Hepatic stellate cell (primary cell): ENCODE measurements around the gene CHIC2.
"Not testable (repeated sequence)": the region's sequence is repeated elsewhere in the genome, so short reads cannot be mapped to it uniquely, and the experiment has no call there.

Source experiments
- DNase-seq: peaks from one replicate; pipeline ENCODE4 v3.0.0; 2011; ENCODE audit warnings: low spot score

The CHIC2 gene

GRCh38 chr4:54064317-54065111 lies at the start of gene CHIC2:
TSS of gene CHIC2 (minus strand) at chr4:54064605. CDS start at chr4:54064300, 305 bp downstream.
- peak; percentile 86 for DNase-seq

DNA sequence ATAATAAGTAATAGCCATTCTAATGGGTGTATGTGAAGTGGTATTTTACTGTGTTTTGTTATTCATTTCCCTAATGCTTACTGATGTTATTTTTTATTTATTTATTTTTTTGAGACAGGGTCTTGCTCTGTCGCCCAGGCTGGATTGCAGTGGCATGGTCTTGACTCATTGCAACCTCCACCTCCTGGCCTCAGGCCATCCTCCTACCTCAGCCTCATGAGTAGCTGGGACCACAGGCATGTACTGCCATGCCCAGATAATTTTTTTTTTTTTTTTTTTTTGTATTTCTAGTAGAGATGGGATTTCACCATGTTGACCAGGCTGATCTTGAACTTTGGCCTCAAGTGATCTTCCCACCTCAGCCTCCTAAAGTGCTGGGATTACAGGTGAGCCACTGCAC lies 48.8 kb upstream of the CHIC2 start:
- DNase-seq: not testable (repeated sequence)

DNA sequence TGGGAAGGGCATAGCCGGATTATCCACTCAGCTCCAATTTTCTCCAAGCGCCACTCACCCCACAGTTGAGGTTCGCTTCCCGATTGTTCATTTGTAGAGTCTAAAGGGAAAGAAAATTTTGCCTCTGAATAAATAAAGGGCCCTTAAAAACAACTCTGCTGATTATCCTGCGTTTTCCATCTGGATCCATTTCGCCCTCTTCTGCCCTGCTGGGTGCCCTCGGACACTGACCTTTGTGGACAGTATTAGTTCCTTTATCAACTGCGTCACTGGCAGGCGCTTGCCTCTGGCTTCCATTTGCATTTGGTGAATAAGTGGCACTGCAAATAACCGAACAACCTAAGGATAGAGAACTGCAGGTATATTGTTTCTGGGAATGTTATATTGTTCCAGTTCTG lies 45.6 kb upstream of the CHIC2 start:
- DNase-seq: no peak

- no peak for DNase-seq
Measured at GRCh38 chr4:54109241-54110018, 45.0 kb upstream of the CHIC2 start.

DNA sequence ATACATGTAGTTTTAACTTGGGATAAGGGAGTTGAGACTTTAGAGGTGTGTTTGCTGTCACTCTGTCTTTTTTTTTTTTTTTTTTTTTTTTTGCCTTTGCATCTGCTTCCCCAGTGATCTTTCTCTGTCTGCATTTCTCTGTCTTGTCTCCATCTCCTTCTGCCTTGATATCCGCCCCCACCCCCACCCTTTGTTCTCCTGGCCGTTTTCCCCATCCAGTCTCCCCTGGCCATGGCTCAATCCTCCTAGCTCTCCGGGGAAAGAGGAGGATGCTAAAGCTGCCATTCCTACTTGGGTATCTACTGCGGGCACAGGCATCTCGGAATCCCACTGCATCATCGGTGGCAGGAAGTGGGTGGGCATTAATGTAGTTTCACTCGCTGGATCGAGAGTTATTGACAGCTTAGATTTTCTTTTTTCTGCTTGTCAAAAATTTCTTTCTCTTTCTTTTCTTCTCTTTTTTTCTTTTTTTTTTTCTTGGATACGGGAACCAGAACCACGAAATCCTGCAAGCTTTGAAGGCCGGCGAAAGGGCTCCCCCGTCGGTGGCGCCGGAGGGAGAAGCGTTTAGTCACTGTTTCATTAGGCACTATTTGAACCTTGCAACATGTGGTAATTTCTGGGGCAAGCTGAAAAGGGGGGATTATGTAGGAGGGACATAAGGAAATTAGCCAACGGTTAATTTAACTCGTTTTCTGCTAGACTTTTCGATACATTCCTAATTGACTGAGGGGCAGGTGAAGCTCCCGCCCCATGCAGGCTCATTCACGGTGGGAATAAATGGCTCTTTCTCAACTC lies 43.7 kb upstream of the CHIC2 start:
- no peak for DNase-seq

GRCh38 chr4:54104907-54105306 lies 40.5 kb upstream of the CHIC2 start:
- no peak for DNase-seq

- no peak for DNase-seq
Measured at GRCh38 chr4:54103190-54103574, 38.8 kb upstream of the CHIC2 start.

DNA sequence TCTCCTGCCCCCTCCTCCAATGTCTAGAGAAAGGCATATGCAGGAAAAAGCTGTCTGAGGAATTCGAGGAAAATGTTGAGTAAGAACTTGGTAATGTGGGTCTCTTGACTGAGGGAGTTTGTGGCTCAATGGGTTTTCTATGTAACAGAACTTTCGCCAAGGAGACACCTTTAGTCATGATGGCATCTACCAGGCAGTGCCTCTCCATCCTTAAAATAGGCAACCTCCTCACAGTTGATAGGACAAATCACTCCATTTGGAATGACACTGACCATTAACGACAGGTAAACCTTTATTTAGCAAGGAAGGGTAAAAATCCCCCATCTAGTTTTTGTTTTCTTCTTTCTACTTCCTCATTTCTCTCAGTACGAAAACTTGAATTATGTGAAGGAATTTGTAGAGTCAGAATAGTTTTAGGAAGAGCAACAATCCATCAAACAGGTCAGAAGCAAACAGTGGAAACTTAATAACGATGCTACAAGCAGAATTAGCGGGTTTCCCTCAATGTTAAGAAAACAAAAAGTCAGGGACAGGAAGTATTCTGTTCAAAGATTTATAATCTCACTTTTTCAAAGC lies 38.2 kb upstream of the CHIC2 start:
- no peak for DNase-seq

DNA sequence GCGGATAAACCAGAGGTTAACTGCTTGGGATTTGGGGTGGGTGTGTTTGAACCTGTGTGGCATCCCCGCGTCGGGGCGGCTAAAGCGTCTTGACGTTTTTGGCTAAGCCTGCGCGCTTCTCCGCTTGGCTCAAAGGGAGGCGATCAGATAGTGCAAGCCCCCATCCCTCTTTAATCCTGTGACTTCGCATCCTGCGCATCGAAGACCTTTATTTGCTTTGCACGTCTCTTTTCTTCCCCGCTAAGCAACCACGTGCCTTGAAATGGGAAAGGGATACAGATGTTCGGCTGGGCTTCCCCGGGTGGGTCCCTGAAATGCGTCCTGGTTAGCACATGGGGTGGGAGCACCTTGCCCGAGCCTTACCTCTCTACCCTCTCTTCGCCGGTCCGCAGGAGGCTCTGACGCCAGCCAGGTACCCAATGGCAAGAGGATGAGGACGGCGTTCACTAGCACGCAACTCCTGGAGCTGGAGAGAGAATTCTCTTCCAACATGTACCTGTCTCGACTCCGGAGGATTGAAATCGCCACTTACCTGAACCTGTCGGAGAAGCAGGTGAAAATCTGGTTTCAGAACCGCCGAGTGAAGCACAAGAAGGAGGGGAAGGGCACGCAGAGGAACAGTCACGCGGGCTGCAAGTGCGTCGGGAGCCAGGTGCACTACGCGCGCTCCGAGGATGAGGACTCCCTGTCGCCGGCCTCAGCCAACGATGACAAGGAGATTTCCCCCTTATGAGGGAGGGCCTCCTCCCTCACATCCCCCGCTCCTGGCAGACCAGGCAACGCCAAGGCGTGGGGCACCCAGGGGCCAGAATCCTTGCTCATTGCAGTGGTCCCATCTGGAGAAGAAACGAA lies 37.0 kb upstream of the CHIC2 start:
- DNase-seq: no peak

GRCh38 chr4:54100595-54101189 lies 36.3 kb upstream of the CHIC2 start:
- peak; percentile 42 for DNase-seq

GRCh38 chr4:54099748-54100574 lies 35.6 kb upstream of the CHIC2 start, which contains the start of gene GSX2:
TSS of gene GSX2 (plus strand) at chr4:54100163. CDS start at chr4:54100345, 182 bp downstream.
- DNase-seq: peak; percentile 41

- no peak for DNase-seq
Measured at GRCh38 chr4:54099287-54099747, 34.9 kb upstream of the CHIC2 start.

- DNase-seq: no peak
Measured at GRCh38 chr4:54098375-54098774, 34.0 kb upstream of the CHIC2 start.

GRCh38 chr4:54097152-54097551 lies 32.7 kb upstream of the CHIC2 start:
- DNase-seq: no peak

DNA sequence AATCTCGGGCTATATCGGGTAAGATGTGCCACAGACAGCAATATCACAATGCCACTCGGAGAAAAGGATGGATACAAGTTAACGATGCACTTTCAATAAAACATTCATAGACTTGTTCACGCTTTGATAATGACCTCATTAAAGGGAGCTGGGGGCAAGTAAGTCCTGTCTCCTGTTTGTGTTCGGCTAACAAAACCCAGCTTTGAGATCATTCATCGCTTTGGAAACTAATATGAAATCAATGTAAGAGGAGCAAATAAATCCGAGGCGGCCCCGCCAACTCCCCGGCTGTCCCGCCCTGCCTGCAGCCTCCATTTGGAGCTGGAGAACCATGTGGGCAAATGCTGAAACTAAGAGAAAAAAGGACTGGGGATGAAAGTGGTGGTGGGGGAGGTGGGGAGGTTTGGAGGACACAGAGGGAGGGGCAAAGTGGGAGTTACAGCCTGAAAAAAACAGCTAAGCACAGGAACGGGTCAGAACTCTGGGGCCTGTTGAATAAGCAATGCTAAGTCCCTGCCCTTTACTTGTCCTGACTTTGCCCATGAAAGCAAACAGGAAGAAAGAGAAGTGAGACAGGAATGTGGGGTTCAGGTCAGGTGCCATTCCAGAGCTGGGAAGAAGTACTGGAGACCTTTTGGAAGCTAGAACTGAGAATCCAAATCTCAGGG lies 32.0 kb upstream of the CHIC2 start:
- DNase-seq: no peak

GRCh38 chr4:54095110-54095825 lies 30.9 kb upstream of the CHIC2 start:
- no peak for DNase-seq

GRCh38 chr4:54094451-54094850 lies 30.0 kb upstream of the CHIC2 start:
- DNase-seq: no peak
